ENCODE measurements around the gene LRRC8D.

Gene LRRC8D

GRCh38 chr1:89834083-89834704 lies 13.4 kb downstream of the LRRC8D start:
- DNase-seq, result no peak

GRCh38 chr1:89836252-89837035 lies 15.6 kb downstream of the LRRC8D start:
- DNase-seq, result no peak

DNA sequence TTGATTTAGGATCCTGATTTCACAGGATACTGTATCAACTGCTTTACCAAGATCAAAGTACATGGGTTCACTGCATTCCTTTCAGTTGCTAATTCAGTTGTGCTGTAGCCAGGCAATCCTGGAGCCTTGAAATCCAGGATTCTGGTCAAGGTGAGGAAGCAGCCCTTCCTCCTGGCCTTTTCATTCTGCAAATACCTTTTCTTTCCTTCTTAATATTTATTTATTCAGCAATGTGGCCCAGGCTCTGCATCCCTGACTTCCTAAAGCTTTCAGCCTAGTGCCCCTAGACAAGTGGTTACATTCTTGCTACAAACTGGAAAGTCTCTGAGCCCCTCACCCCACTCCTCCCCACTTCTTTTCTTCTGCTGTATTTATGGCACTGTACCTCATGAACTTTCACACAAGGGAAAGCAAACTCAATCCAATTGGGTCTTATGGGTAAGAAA lies 16.2 kb downstream of the LRRC8D start:
- no peak for DNase-seq

DNA sequence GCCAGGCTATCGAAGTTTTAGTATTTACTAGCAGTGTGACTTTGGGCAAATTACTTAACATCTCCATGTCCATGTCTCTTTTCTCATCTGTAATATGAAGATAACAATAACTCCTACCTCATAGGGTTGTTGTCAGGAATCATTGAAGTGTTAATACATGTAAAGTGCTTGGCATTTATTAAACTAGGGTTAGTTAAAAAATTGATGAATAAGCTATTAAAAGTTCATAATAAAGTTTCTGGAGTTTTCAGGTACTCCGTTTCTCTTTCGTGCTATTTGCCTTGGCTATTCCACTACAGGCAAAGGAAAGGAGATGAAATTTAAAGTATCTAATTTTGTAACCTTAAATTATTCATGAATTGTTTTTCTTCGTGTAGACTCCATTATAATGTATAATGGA lies 16.7 kb downstream of the LRRC8D start:
- no peak for DNase-seq

DNA sequence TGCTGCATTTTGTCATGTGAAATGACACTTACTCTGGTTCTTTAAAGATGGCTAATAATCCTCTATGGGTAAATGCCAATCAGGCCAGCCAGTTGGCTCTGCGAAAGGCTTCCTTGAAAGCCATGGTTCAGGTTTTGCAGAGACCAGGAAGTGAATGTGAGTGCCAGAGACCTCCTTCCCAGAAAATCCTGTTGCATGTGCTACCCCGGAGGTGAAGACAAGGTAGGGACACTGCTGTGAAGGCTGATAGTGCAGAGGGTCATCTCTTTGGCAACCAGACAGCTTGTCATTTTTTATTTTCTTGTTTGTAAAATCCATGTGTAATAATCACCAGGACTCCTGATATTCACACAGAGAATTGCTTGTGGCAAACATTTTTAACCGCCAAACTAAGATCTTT lies 18.7 kb downstream of the LRRC8D start:
- DNase-seq, result no peak

- no peak for DNase-seq
Measured at GRCh38 chr1:89841507-89841906, 20.7 kb downstream of the LRRC8D start.

- DNase-seq, result no peak
Measured at GRCh38 chr1:89842567-89843272, 21.9 kb downstream of the LRRC8D start.

GRCh38 chr1:89843273-89844130 lies 22.7 kb downstream of the LRRC8D start:
- DNase-seq, result peak; percentile 55

DNA sequence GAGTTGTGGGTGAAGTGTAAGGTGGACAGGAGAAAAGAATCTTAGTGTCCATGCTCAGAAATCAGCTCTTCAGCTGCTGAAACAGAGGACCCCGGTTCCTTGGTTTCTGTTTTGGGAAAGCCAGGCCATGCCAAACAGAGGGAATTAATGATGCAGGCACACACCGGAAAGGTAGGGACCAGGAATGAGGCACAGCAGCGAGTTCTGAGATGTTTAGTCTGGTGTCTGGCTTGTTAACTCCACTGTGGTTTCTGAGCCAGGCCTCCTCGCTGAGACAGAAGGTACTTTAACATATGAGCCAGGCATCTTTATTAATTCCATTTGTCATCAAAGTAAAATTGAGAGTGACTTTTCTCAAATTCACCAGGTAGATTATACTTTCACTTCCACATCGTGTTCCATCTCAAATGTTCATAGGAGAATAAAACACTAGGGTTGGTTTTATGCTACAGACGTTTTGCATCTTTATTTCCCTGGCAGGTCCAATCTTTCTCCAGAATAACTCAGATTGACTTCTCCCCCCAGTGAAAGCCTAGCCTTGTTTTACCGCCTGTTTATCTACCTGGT lies 23.5 kb downstream of the LRRC8D start:
- DNase-seq, result no peak

GRCh38 chr1:89844860-89845259 lies 24.0 kb downstream of the LRRC8D start:
- no peak for DNase-seq

DNA sequence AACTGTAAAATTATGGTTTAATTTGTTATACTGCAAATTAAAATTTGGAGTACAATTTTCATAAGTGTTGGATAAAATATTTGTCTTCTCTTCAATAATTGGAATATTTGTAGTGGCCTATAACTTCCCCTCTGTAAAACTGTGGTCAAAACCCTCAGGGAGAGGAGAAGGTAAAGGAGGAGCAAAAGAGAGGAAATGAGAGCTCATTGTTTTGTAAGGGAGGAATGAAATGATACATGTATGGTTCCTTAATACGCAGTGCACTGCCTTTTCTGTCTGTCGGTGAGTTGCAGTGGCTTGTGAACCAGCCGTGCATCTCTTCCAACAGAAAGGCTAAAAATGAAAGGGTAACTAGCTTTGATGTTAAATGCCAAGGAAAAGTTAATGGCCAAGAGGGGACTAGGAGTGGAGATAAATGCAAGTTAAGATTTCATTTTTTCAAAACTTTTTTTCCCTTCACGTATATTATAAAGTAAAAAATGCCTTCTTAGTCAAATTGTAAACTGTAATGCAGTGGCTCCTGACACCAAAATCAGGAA lies 26.4 kb downstream of the LRRC8D start:
- DNase-seq, result no peak

DNA sequence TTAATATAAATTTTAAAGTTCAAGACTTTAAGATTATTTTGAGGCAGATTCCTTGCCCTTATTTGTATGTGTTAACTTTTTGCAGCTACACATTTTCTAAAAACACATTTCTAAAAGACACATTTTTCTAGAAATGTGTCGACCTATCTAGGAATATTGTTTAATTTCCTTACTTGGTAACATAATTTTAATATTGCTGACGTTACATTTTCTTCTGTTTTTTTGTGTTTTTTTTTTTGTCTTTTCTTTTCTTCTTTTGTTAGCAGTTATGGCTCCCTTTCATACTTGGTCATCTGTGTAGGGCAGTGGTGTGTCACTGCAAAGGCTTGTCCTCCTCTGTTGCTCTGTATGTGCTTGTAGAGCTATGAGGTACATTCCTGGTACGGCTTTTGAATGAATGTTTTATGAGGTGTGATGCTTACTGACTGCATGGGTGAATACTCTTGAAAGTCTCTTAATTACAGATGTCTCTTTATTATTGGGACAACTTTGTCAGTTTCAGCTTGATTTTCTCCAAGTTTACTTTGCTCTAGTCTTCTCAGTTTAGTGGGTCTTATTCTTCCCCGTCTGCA lies 30.1 kb downstream of the LRRC8D start:
- DNase-seq, result no peak

- DNase-seq, result no peak
Measured at GRCh38 chr1:89854140-89854539, 33.3 kb downstream of the LRRC8D start.

DNA sequence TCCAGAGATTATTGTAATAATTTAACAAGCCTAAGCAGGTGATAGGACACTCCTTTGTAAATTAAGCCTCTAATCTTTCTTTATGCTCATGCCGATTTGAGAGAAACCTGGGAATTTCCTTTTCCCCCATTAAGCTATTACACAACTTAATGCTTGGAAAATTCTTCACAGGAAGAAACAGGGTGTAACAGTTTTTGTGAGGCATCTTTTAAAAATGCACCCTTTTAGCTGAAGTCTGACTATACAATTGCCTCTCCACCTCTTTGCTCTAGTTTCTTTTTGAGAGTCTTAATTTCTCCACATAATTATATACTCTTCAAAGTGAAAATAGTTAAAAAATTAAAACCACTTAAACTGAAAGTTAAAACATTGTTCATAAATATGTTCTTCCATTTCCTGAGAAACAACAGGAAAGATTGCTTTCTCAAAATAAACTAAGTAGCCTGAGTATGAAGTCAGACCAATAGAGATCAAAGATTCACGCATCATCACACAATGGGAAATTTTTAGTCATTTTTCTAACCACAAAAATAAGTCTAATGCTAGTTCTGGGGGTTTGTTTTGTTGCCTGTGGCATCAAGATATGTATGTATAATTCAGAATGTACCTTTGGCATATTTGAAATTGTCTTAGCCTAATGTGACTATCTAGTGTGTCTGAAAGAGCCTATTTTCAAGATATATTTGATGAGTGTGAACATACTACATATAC lies 34.7 kb downstream of the LRRC8D start:
- no peak for DNase-seq

GRCh38 chr1:89863165-89863830 lies 42.5 kb downstream of the LRRC8D start:
- no peak for DNase-seq

DNA sequence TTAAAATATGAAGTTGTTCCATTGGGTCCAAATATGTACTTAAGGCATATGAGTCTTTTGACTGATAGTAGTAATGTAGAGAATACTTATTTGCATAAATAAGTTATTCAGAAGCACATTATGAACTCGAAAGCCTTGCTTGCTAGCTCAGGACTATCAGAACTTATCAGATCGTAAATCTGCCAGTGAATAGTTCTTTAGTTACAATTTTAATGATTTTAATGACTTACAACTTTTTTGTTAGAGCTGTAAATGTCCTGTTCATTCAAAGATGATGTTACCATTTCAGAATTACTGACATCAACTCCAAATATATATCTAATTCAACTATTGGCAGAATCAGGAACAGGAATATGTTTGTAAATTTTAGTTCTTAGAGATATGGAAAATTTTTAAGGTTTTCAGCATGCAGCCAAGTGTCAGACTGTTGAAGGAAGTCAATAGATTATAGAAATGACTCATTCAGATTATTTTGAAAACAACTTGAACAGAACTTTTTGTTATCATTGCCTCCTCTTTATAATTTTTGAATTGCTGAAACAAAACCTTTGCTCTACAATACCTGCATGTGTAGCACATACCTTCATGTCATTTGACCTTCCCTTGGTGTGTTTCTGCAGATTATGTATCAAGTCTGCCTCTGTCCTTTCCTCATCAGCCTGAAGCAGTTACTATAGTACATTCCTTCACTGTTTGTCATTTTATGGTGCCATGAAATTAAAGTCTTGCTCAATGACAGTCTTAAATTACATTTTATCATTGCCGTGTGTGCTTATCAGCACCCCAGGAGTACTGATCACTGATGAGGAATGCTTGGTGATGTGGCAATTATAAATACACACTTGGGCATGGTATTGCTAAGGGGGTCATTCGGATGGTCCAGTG lies 44.9 kb downstream of the LRRC8D start:
- no peak for DNase-seq

GRCh38 chr1:89866568-89866967 lies 45.7 kb downstream of the LRRC8D start:
- DNase-seq, result no peak

DNA sequence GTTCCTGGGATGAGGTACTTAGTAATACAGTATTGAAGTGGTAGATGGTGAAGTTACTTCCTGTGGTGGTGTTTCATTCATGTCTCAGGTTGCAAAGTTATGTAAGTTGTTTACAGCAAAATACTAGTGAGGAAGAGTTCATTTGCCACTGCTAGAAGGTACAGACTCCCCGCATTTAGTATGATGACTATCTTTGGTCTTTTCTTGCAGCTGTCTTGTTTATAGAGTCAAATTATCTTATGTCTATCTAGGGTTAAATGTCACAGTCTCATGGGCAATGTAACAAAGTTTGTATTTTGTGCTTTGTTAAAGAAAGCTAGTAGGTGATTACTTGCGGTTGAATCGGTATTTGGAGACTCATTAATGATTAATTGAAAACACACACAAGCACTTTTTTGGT lies 50.2 kb downstream of the LRRC8D start:
- no peak for DNase-seq

DNA sequence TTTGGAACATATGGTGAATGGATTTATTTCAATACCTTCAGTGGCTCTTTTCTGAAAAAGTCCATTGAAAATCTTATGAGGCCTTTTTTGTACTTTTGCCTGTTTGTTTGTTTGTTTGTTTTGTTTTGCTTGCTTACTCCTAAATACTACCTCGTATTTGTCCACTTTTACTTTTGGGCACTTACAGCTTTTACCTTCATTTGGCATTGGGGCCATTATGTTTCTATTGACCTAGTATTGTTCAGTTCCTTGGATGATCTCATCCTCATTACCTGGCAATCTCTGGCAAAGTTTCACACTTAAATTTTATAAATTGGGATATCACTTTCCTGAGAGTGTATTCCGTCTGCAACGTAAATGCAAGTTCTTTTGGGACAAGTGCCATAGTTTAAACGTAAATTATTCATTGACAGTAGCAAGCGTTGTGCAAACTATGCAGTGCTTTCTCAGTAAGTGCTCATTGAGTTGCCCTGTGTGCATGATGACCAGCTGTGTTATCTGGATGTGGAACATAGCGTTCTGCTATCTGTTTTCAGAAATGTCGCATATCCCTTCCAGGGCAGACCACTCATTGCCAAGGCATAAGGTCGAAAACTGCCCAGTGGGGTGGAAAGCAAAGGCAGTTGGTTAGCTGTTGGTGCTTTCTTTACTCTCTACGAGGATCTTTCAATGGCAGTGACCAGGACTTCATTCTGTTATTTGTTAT lies 51.1 kb downstream of the LRRC8D start:
- no peak for DNase-seq
